Measurements from ENCODE around the gene BFSP2.

Gene BFSP2

GRCh38 chr3:133383175-133383574 lies 16.7 kb upstream of the BFSP2 start:
- no peak for DNase-seq (ENCODE audit: low read depth in 2 of 3, low spot score in 1 of 3)

- DNase-seq (ENCODE audit: low read depth in 2 of 3, low spot score in 1 of 3), result no peak
These were observed 16.1 kb upstream of the BFSP2 start for GRCh38 chr3:133383741-133384140.

- peak; percentile 10 to 18 (median 11) for DNase-seq (ENCODE audit: low read depth in 2 of 3, low spot score in 1 of 3)
These were observed 15.4 kb upstream of the BFSP2 start for GRCh38 chr3:133384331-133385027.

- DNase-seq (ENCODE audit: low read depth in 2 of 3, low spot score in 1 of 3), result no peak
These were observed 13.0 kb upstream of the BFSP2 start for GRCh38 chr3:133386876-133387275.

GRCh38 chr3:133387341-133387740 lies 12.5 kb upstream of the BFSP2 start:
- DNase-seq (ENCODE audit: low read depth in 2 of 3, low spot score in 1 of 3), result no peak

- DNase-seq (ENCODE audit: low read depth in 2 of 3, low spot score in 1 of 3), result no peak
These were observed 11.0 kb upstream of the BFSP2 start for GRCh38 chr3:133388696-133389395.

GRCh38 chr3:133390715-133391114 lies 9.1 kb upstream of the BFSP2 start:
- DNase-seq (ENCODE audit: low read depth in 2 of 3, low spot score in 1 of 3), result no peak

- no peak for DNase-seq (ENCODE audit: low read depth in 2 of 3, low spot score in 1 of 3)
These were observed 6.7 kb upstream of the BFSP2 start for GRCh38 chr3:133393204-133393603.

- no peak for DNase-seq (ENCODE audit: low read depth in 2 of 3, low spot score in 1 of 3)
These were observed 6.0 kb upstream of the BFSP2 start for GRCh38 chr3:133393691-133394474.

- no peak for DNase-seq (ENCODE audit: low read depth in 2 of 3, low spot score in 1 of 3)
These were observed 5.1 kb upstream of the BFSP2 start for GRCh38 chr3:133394561-133395311.

- no peak for DNase-seq (ENCODE audit: low read depth in 2 of 3, low spot score in 1 of 3)
These were observed 3.0 kb upstream of the BFSP2 start for GRCh38 chr3:133396906-133397305.

GRCh38 chr3:133401374-133402135 lies 1.7 kb downstream of the BFSP2 start:
- DNase-seq (ENCODE audit: low read depth in 2 of 3, low spot score in 1 of 3), result no peak

GRCh38 chr3:133404920-133405319 lies 5.1 kb downstream of the BFSP2 start:
- no peak for DNase-seq (ENCODE audit: low read depth in 2 of 3, low spot score in 1 of 3)

GRCh38 chr3:133408366-133408765 lies 8.5 kb downstream of the BFSP2 start:
- DNase-seq (ENCODE audit: low read depth in 2 of 3, low spot score in 1 of 3), result no peak

- DNase-seq (ENCODE audit: low read depth in 2 of 3, low spot score in 1 of 3), result no peak
These were observed 9.1 kb downstream of the BFSP2 start for GRCh38 chr3:133408961-133409360.

- DNase-seq (ENCODE audit: low read depth in 2 of 3, low spot score in 1 of 3), result no peak
These were observed 10.5 kb downstream of the BFSP2 start for GRCh38 chr3:133410191-133410892.

- no peak for DNase-seq (ENCODE audit: low read depth in 2 of 3, low spot score in 1 of 3)
These were observed 12.6 kb downstream of the BFSP2 start for GRCh38 chr3:133412183-133413132.

GRCh38 chr3:133413161-133414020 lies 13.5 kb downstream of the BFSP2 start:
- DNase-seq (ENCODE audit: low read depth in 2 of 3, low spot score in 1 of 3), result no peak
